Mononuclear cell (primary cell): ENCODE data around the gene SLIT1. TPM values are rescaled to one million over a fixed set of nuclear protein-coding genes. Genes with fewer than 3 reads are reported as not detected.

Experiments
- total RNA-seq: library from RNA; depleted of rRNA; stranded (reverse); fragments of >200 nt; gene quantifications from one replicate; pipeline ENCODE4 v1.2.3, GENCODE V29; 2012

SLIT1 gene
- total RNA-seq, 1 donor, result 0.10 TPM

Other genes starting within 250 kb of the SLIT1 start
- gene ARHGAP19, start 106.7 kb upstream of the SLIT1 start, total RNA-seq, result 7.8 TPM
- gene FRAT1, start 133.3 kb upstream of the SLIT1 start, total RNA-seq, result 21.9 TPM
- 25.8 TPM for gene FRAT2, start 148.8 kb upstream of the SLIT1 start, total RNA-seq
- 37.8 TPM for gene RRP12, start 215.4 kb upstream of the SLIT1 start, total RNA-seq
- gene PGAM1, start 240.2 kb upstream of the SLIT1 start, total RNA-seq, result 155 TPM